Activated naive CD8-positive, alpha-beta T cell (primary cell): ENCODE results near the gene BEAN1.

Source experiments
- H3K27ac Mint-ChIP-seq: one replicate; pipeline ENCODE4 v1.8.0; 2021; ENCODE audit warnings: mixed read lengths
- H3K27me3 Mint-ChIP-seq: one replicate; pipeline ENCODE4 v1.8.0; 2021; ENCODE audit warnings: mixed read lengths
- H3K36me3 Mint-ChIP-seq: one replicate; pipeline ENCODE4 v1.8.0; 2021; ENCODE audit warnings: mixed read lengths
- H3K4me1 Mint-ChIP-seq: one replicate; pipeline ENCODE4 v1.8.0; 2021; ENCODE audit warnings: low read depth, mixed read lengths
- H3K4me3 Mint-ChIP-seq: one replicate; pipeline ENCODE4 v1.8.0; 2021; ENCODE audit warnings: mild to moderate bottlenecking, mixed read lengths
- H3K9me3 Mint-ChIP-seq: one replicate; pipeline ENCODE4 v1.8.0; 2021; ENCODE audit warnings: low read depth, mixed read lengths

Gene BEAN1

DNA sequence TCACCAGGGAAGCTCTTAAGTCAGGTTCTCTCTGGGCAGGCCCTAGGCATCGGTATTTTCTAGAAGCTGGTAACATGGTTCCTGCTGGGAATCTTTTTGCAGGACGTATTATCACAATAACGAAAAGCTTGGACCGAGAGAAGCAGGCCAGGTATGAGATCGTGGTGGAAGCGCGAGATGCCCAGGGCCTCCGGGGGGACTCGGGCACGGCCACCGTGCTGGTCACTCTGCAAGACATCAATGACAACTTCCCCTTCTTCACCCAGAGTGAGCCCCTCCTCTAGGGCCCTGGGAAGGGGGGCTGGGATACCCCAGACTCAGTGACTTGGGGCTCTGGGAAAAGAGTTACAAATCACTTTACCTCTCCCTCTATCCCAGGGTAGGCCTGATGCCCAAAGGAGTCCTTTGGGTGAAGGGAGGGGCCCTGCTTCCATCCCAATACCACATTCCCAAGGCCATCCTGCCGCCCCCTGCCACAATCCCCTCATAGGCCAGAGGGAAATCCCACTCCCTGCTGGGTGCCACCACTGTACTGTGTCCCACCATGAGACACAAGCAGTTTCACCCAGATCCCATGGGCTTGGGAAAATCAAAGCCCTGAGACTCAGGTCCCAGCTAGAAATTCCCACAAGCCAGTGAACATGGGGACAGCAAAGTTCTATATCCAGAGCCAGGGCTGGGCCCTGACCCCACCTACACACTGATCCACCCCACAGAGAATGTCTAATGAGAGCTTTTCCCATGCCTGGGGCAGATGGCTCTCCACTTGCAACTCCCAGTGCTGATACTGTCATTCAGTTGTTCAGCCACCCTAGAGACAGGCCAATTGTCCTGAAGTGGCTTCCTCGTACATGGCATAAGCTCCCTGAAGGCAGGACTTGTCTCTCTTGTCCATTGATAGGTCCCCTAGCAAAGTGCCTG, 37.6 kb upstream of the BEAN1 start:
- Mint-ChIP-seq H3K27me3 (no peaks in the 10 kb centered on the region), H3K4me3 (no peak overlapping the region), H3K36me3 (no peaks in the 10 kb centered on the region), H3K27ac (no peak overlapping the region), H3K9me3 (no peaks in the 10 kb centered on the region), H3K4me1 (no peaks in the 10 kb centered on the region)

DNA sequence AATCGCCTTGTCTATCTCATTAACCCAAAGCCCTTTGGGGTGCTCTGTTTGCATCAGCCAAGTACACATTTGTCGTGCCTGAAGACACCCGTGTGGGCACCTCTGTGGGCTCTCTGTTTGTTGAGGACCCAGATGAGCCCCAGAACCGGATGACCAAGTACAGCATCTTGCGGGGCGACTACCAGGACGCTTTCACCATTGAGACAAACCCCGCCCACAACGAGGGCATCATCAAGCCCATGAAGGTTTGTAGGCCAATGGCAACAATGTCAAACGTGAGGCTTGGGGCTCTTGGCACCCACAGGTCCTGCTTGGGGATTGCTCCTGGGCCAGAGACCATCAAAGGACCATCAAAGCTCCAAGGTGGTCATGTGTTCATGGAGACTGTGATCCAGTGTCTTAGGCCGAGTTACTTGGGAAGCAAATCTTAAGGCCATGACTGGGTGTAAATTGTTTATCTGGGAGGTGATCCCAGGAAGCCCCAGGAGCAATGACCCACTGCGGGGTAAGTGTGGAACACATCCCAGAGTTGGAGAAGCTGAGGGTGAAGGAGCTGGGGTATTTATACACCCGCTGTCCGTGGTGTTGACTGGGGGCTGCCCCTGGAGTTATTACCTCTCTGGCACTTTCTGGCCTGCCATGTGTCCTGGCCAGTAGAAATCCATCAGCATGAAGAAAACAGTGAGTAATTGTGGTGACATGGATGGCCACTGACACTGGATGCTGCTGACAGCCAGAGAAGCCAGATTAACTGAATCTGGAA, 36.6 kb upstream of the BEAN1 start:
- H3K27ac Mint-ChIP-seq = no peak overlapping the region
- H3K9me3 Mint-ChIP-seq = no peaks in the 10 kb centered on the region
- no peaks in the 10 kb centered on the region for H3K36me3 Mint-ChIP-seq
- H3K27me3 Mint-ChIP-seq = peaks cover under 1% of the 10 kb centered on the region
- no peaks in the 10 kb centered on the region for H3K4me1 Mint-ChIP-seq
- no peak overlapping the region for H3K4me3 Mint-ChIP-seq

DNA sequence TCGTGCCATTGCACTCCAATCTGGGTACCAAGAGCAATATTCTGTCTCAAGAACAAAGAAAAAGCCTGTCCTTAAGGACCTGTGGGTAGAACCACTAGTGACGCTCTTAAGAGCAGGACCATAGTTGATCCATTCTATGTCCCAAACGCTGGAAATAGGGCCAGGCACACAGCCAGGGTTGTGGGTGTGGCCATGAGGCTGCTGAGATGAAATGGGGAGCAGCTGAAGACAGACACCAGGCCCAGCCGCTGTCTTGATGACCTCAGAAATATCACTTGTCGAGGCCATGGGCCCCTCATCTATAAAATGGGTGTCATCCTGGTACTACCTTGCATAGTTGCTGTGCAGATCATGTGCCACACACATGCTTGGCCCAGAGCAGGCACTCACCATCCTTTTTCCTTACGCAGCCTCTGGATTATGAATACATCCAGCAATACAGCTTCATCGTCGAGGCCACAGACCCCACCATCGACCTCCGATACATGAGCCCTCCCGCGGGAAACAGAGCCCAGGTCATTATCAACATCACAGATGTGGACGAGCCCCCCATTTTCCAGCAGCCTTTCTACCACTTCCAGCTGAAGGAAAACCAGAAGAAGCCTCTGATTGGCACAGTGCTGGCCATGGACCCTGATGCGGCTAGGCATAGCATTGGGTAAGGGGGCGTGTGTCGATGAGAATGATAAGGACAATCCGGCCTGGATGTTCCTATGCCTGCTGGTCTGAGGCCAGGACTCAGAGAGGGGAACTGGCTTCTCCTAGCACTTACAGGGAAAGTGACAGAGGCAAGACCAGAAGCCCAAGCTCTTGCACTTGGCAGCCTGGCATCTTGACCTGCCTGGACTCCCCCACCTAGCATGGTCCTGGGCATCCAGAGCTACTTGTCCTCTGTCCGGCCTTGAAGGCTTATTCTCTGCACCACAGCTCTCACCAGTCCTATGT, 35.1 kb upstream of the BEAN1 start:
- H3K27me3 Mint-ChIP-seq = peaks cover 1% of the 10 kb centered on the region
- no peak overlapping the region for H3K27ac Mint-ChIP-seq
- no peaks in the 10 kb centered on the region for H3K36me3 Mint-ChIP-seq
- H3K4me1 Mint-ChIP-seq = no peaks in the 10 kb centered on the region
- no peak overlapping the region for H3K4me3 Mint-ChIP-seq
- H3K9me3 Mint-ChIP-seq = no peaks in the 10 kb centered on the region

DNA sequence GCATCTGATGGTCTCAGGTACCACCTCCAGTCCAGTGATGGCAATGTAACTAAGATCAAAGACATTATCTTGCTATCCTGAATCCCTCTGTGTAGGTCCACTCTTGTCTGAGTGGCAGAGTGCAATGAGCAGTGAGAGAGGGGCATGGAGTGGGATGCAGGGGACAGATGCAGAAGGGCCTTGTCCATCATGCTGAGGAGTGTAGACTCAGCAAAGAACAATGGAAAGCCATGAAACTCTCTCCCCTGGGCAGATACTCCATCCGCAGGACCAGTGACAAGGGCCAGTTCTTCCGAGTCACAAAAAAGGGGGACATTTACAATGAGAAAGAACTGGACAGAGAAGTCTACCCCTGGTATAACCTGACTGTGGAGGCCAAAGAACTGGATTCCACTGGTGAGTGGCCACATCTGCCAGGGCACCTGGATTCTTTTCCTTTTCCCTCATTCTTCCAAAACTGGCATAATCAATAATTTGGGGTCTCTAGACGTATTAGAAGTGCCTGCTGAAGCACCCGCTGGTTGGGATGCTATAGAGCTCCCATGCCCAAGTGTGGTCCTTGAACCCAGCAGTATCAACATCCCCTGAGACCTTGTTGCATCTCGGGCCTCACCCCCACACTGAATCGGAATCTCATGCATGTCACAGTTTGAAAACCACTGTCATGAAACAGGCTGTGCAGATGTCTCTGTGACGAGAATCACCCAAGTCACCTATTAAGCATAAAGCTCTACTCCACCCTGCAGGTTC, 31.1 kb upstream of the BEAN1 start:
- Mint-ChIP-seq H3K4me1 (no peaks in the 10 kb centered on the region), H3K9me3 (no peaks in the 10 kb centered on the region), H3K4me3 (no peak overlapping the region), H3K27ac (no peak overlapping the region), H3K27me3 (peaks cover 3% of the 10 kb centered on the region), H3K36me3 (no peaks in the 10 kb centered on the region)

DNA sequence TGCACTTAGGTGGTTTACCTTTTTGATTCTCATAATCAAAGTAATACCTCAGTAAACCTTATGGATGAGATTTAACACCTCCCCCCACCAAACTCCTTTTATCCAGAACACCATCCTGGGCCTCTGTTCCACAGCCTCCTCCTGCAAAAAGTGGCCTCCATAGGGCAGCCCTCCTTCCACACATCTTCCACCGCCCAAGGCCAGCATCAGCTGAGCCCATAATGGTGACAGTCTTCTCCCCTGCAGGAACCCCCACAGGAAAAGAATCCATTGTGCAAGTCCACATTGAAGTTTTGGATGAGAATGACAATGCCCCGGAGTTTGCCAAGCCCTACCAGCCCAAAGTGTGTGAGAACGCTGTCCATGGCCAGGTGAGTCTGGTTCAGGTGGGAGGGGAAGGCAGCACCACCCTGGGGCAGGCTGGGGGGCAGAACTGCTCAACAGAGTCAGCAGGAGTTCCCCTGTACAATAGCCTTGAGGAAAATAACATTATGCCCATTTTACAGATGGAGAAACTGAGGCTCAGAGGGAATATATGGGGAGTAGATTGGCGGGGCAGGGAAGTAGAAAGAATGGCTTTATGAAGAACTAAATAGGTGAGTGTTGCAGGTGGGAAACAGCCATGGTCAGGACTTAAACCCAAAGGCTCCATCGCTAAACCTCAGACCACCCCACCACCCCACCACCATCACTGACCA, 29.2 kb upstream of the BEAN1 start:
- Mint-ChIP-seq H3K4me3 (no peak overlapping the region), H3K9me3 (no peaks in the 10 kb centered on the region)

DNA sequence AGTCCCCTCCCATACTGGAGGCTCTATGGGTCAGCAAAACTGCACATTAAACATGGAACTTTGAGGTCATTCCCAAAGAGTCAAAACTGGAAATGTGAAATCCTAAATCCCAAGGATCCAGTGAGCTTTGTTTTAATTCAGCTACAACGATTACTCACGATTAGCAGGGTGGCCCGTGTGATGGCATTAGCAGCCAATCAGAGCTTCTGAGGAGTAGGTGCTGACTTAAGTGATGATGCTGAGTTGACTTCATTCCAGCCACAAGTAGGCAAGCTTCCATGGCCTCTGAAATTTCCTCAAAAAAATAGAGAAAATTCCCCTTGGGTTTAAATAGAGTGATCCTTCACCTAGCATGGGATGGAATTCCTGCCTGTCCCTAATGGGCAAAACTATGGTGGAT, 28.1 kb upstream of the BEAN1 start:
- H3K4me1 Mint-ChIP-seq = no peaks in the 10 kb centered on the region
- no peak overlapping the region for H3K4me3 Mint-ChIP-seq
- peaks cover 4% of the 10 kb centered on the region for H3K27me3 Mint-ChIP-seq
- no peaks in the 10 kb centered on the region for H3K9me3 Mint-ChIP-seq
- H3K36me3 Mint-ChIP-seq = no peaks in the 10 kb centered on the region
- no peak overlapping the region for H3K27ac Mint-ChIP-seq

More for the DNA sequence above, 29.2 kb upstream of the BEAN1 start:
- H3K36me3 Mint-ChIP-seq = no peaks in the 10 kb centered on the region
- no peak overlapping the region for H3K27ac Mint-ChIP-seq
- H3K27me3 Mint-ChIP-seq = peaks cover 3% of the 10 kb centered on the region
- H3K4me1 Mint-ChIP-seq = no peaks in the 10 kb centered on the region

DNA sequence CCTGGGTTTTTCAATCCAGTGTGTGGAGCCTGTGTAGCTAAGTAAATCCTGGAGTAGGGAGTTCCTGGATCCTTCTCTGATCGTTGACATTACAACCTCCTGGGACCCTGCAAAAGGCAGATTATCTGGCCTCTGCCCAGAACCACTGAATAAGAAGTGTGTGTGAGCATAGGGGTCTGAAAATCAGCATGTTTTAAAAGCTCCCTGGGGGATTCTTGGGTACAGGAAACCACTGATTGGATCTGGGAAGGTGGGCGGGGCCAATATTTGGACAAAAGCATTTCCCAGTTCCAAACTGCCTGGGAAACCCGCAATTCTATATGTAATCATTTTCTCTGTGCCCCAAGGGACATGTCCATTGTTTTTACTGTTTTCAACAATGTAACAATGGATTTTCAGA, 27.2 kb upstream of the BEAN1 start:
- no peak overlapping the region for H3K4me3 Mint-ChIP-seq

DNA sequence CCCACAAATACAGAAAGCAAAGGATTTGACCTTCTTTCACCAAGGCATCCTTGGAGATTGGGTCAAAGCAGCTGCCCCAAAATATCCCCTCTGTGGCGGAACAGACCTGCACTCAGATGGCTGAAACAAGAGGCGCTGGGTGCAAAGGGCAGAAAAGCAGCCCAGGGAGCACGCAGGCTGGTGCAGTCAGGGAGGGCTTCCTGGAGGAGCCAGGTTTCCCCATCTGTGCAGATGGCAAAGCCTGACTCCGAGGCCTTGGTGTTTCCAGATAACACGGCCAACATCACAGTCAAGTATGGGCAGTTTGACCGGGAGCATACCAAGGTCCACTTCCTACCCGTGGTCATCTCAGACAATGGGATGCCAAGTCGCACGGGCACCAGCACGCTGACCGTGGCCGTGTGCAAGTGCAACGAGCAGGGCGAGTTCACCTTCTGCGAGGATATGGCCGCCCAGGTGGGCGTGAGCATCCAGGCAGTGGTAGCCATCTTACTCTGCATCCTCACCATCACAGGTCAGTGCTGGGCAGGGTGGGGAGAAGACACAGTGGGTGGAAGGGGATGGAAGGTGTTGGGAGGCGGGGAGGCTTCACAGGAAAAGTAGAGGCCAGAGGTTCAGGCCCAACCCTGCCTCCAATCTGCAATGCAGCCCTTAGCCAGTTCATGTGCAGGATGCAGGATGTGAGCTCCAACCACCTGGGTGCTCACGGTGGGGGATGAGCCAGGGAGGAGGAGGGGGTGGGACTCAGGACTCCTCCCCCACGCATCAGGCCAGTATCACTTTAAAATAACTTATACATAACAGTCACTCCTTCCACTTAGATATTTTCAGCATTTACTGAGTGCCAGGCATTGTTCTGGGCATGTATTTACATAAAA, 26.4 kb upstream of the BEAN1 start:
- peaks cover 4% of the 10 kb centered on the region for H3K27me3 Mint-ChIP-seq
- peaks cover 5% of the 10 kb centered on the region for H3K9me3 Mint-ChIP-seq
- H3K4me1 Mint-ChIP-seq = no peaks in the 10 kb centered on the region
- no peak overlapping the region for H3K4me3 Mint-ChIP-seq
- no peaks in the 10 kb centered on the region for H3K36me3 Mint-ChIP-seq
- no peak overlapping the region for H3K27ac Mint-ChIP-seq

More for the DNA sequence above, 27.2 kb upstream of the BEAN1 start:
- H3K9me3 Mint-ChIP-seq = peaks cover 2% of the 10 kb centered on the region
- no peak overlapping the region for H3K27ac Mint-ChIP-seq
- H3K36me3 Mint-ChIP-seq = no peaks in the 10 kb centered on the region
- H3K4me1 Mint-ChIP-seq = no peaks in the 10 kb centered on the region
- peaks cover 6% of the 10 kb centered on the region for H3K27me3 Mint-ChIP-seq

DNA sequence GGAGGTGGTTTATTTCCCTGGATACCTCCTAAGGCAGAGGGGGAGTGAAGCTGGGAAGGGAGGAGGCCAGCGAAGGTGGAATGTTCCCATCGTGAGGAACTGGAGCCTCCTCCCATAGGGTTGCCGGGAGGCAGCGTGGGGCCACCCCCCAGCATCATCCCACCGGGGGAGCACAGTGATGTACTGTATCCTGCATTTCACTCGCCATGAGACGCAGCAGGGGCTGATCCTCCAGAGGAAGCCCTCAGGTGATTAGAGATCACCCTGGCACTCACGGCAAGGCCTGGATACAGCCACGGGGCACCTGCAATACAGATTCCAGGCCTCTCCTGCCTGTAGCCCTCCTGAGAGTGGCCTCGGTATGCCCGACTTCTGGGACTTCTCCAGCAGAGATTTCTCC, 25.5 kb upstream of the BEAN1 start:
- H3K27me3 Mint-ChIP-seq = peaks cover 4% of the 10 kb centered on the region
- H3K4me1 Mint-ChIP-seq = no peaks in the 10 kb centered on the region
- no peaks in the 10 kb centered on the region for H3K36me3 Mint-ChIP-seq
- H3K9me3 Mint-ChIP-seq = peaks cover 5% of the 10 kb centered on the region
- H3K27ac Mint-ChIP-seq = no peak overlapping the region
- no peak overlapping the region for H3K4me3 Mint-ChIP-seq

DNA sequence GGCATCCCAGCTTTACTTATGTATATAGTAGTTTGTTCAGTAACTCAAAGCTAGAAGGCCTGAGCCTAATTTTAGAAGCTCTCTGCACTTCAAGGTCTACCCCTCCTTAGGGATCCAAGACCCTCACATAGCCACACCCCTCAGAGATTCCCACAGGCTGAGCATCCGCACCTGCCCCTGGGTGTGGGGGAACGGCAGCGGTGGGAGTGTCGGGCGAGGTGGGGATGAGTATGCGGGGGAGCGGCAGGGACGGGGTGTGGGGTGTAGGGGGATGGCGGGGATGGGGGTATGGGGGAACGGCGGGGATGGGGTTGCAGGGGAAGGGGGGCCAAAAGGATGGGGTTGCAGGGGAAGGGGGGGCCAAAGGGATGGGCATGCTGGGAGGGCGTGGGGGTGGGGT, 24.9 kb upstream of the BEAN1 start:
- Mint-ChIP-seq H3K27ac (no peak overlapping the region), H3K4me3 (no peak overlapping the region), H3K4me1 (peaks cover 3% of the 10 kb centered on the region), H3K9me3 (peaks cover 5% of the 10 kb centered on the region), H3K27me3 (peaks cover 4% of the 10 kb centered on the region), H3K36me3 (no peaks in the 10 kb centered on the region)

DNA sequence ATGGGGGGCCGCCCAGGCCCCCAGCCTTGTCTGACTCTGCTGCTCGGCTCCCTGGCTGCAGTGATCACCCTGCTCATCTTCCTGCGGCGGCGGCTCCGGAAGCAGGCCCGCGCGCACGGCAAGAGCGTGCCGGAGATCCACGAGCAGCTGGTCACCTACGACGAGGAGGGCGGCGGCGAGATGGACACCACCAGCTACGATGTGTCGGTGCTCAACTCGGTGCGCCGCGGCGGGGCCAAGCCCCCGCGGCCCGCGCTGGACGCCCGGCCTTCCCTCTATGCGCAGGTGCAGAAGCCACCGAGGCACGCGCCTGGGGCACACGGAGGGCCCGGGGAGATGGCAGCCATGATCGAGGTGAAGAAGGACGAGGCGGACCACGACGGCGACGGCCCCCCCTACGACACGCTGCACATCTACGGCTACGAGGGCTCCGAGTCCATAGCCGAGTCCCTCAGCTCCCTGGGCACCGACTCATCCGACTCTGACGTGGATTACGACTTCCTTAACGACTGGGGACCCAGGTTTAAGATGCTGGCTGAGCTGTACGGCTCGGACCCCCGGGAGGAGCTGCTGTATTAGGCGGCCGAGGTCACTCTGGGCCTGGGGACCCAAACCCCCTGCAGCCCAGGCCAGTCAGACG, 24.4 kb upstream of the BEAN1 start:
- Mint-ChIP-seq H3K9me3 (peaks cover 5% of the 10 kb centered on the region), H3K27me3 (peaks cover 4% of the 10 kb centered on the region), H3K36me3 (no peaks in the 10 kb centered on the region), H3K27ac (no peak overlapping the region), H3K4me1 (peaks cover 7% of the 10 kb centered on the region), H3K4me3 (no peak overlapping the region)

DNA sequence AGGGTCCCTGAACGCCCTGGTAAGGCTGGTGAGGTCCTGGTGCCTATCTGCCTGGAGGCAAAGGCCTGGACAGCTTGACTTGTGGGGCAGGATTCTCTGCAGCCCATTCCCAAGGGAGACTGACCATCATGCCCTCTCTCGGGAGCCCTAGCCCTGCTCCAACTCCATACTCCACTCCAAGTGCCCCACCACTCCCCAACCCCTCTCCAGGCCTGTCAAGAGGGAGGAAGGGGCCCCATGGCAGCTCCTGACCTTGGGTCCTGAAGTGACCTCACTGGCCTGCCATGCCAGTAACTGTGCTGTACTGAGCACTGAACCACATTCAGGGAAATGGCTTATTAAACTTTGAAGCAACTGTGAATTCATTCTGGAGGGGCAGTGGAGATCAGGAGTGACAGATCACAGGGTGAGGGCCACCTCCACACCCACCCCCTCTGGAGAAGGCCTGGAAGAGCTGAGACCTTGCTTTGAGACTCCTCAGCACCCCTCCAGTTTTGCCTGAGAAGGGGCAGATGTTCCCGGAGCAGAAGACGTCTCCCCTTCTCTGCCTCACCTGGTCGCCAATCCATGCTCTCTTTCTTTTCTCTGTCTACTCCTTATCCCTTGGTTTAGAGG, 23.5 kb upstream of the BEAN1 start:
- no peak overlapping the region for H3K4me3 Mint-ChIP-seq
- peaks cover 5% of the 10 kb centered on the region for H3K9me3 Mint-ChIP-seq
- no peak overlapping the region for H3K27ac Mint-ChIP-seq
- H3K4me1 Mint-ChIP-seq = peaks cover 16% of the 10 kb centered on the region
- H3K36me3 Mint-ChIP-seq = no peaks in the 10 kb centered on the region
- peaks cover 4% of the 10 kb centered on the region for H3K27me3 Mint-ChIP-seq
